Measurements from ENCODE around the gene PLCG2. TPM values are rescaled to one million over a fixed set of nuclear protein-coding genes. Genes with fewer than 3 reads are reported as not detected.

Gene PLCG2
- polyA plus RNA-seq, 2 donors, result 2.3 to 4.4 TPM

DNA sequence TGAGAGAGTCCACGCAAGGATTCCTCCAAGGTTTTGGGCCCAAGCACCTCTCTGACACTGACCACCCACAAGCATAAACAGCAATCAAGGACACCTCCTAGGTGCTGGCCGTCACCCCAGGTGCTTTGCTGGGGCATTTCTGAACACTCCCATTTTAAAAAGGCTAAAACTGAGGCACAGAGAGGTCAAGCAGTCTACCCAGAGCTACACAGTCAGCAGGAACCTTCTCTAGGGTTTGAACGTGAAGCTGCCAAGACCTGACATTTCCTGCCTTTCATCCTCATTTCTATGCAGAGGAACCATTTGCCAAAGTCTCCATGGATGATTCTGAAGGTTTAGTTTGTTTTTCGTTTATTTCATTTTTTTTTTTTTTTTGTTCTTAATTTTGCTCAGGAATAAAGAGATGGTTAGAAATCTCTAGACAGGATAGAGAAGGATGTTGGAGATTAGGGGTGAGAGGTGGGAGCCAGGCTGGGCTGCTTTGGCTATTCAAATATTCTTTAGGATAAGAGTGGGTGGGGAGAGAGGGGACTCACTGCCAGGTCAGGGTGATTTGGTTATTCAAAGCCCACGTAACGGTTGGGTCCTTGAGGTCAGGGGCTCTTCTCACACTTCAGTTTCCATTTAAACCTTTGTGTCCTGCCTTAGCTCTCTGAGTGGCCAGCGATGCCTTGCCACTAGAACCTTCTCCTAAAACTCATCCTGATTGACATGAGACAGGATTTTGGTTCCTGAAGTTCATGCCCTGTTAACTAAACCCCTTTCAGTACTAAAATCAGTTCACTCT lies 6.2 kb downstream of the PLCG2 start:
- Histone ChIP-seq H3K27me3 (ENCODE audit: control insufficient read depth in 1 of 2, insufficient read depth in 2 of 2, low read length in 2 of 2) (no peaks in the 10 kb centered on the region), H3K27ac (ENCODE audit: low read depth in 2 of 2, low read length in 1 of 2) (no peak overlapping the region)
- whole genome bisulfite sequencing, 2 donors, result 75 to 80% methylated on average over 7 of the region's 7 CpGs

DNA sequence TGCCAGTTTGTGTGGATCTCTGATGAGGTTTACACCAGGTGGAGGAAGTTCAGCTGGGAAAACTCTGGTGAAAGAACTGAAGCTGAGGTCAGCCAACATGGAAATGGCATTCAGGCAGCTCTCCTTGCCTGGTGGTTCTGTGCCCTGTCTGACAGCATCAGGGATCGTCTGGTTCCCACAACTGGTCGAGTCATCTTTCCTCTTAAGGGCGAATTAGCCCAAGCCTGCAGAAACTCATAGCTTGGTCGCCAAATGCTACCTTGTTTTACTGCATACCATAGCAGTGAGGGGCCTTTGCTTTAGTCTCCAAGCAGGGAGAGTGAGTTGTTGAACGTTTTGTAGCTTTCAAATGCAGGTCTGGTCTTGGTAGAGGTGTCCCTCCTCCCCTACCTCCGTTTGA lies 7.2 kb downstream of the PLCG2 start:
- Histone ChIP-seq H3K9me3 (ENCODE audit: control insufficient read depth in 2 of 2, insufficient read depth in 1 of 2, low read depth in 1 of 2, low read length in 1 of 2) (no peaks in the 10 kb centered on the region), H3K4me3 (ENCODE audit: low read depth in 1 of 2, low read length in 2 of 2) (no peak overlapping the region), H3K4me1 (ENCODE audit: control insufficient read depth in 2 of 2, insufficient read depth in 2 of 2, low read length in 1 of 2) (no peaks in the 10 kb centered on the region), H3K27me3 (ENCODE audit: control insufficient read depth in 1 of 2, insufficient read depth in 2 of 2, low read length in 2 of 2) (no peaks in the 10 kb centered on the region), H3K27ac (ENCODE audit: low read depth in 2 of 2, low read length in 1 of 2) (no peak overlapping the region), H3K36me3 (ENCODE audit: control insufficient read depth in 2 of 2, insufficient read depth in 2 of 2, low read length in 1 of 2) (no peaks in the 10 kb centered on the region)
- 47 to 53% methylated on average over 6 of the region's 6 CpGs for WGBS, 2 donors

More for the DNA sequence above, 6.2 kb downstream of the PLCG2 start:
- H3K36me3 ChIP-seq (ENCODE audit: control insufficient read depth in 2 of 2, insufficient read depth in 2 of 2, low read length in 1 of 2), result no peaks in the 10 kb centered on the region
- no peaks in the 10 kb centered on the region for H3K9me3 ChIP-seq (ENCODE audit: control insufficient read depth in 2 of 2, insufficient read depth in 1 of 2, low read depth in 1 of 2, low read length in 1 of 2)
- H3K4me1 ChIP-seq (ENCODE audit: control insufficient read depth in 2 of 2, insufficient read depth in 2 of 2, low read length in 1 of 2), result no peaks in the 10 kb centered on the region
- no peak overlapping the region for H3K4me3 ChIP-seq (ENCODE audit: low read depth in 1 of 2, low read length in 2 of 2)

DNA sequence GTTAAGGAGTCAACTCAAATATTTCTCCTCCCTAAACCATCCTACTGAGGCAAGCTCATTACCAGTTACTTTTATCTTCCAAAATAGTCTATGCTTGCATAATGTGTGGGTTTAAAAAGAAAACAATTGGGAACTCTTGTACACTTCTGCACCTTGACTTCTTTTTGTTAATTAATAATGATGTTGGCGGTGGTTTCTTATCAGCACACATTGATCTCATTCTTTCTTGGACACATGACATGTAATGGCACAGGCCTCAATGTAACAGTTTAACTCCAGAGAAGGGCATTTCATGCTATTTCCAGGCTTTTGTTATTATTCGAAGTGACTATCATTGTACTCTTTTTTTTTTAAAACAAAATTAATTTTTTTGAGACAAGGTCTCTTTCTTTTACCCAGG lies 7.8 kb downstream of the PLCG2 start:
- H3K4me1 ChIP-seq (ENCODE audit: control insufficient read depth in 2 of 2, insufficient read depth in 2 of 2, low read length in 1 of 2), result no peaks in the 10 kb centered on the region
- 75 to 78% methylated on average over 2 of the region's 2 CpGs for WGBS, 2 donors

DNA sequence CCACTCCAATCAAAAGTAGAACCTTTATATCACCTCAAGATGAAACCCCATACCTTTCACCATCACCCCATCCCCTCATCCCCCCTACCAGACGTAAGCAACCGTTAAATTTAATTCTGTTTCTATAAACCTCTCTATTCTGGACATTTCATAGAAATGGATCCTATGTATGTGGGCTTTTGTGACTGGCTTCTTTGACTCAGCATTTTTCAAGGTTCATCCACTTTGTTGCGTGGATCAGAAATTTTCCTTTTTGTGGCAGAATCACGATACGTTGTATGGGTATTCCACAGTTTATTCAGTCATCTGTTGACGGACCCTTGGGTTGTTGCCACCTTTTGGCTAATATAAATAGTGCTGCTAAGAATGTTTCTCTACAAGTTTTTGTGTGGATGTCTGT lies 8.6 kb downstream of the PLCG2 start:
- no peaks in the 10 kb centered on the region for H3K4me1 ChIP-seq (ENCODE audit: control insufficient read depth in 2 of 2, insufficient read depth in 2 of 2, low read length in 1 of 2)
- H3K27me3 ChIP-seq (ENCODE audit: control insufficient read depth in 1 of 2, insufficient read depth in 2 of 2, low read length in 2 of 2), result no peaks in the 10 kb centered on the region
- H3K36me3 ChIP-seq (ENCODE audit: control insufficient read depth in 2 of 2, insufficient read depth in 2 of 2, low read length in 1 of 2), result no peaks in the 10 kb centered on the region
- H3K27ac ChIP-seq (ENCODE audit: low read depth in 2 of 2, low read length in 1 of 2), result no peak overlapping the region
- no peak overlapping the region for H3K4me3 ChIP-seq (ENCODE audit: low read depth in 1 of 2, low read length in 2 of 2)
- 77% methylated on average over 6 of the region's 6 CpGs for WGBS, 2 donors
- no peaks in the 10 kb centered on the region for H3K9me3 ChIP-seq (ENCODE audit: control insufficient read depth in 2 of 2, insufficient read depth in 1 of 2, low read depth in 1 of 2, low read length in 1 of 2)

More for the DNA sequence above, 7.8 kb downstream of the PLCG2 start:
- no peaks in the 10 kb centered on the region for H3K36me3 ChIP-seq (ENCODE audit: control insufficient read depth in 2 of 2, insufficient read depth in 2 of 2, low read length in 1 of 2)
- no peak overlapping the region for H3K27ac ChIP-seq (ENCODE audit: low read depth in 2 of 2, low read length in 1 of 2)
- no peaks in the 10 kb centered on the region for H3K9me3 ChIP-seq (ENCODE audit: control insufficient read depth in 2 of 2, insufficient read depth in 1 of 2, low read depth in 1 of 2, low read length in 1 of 2)
- no peaks in the 10 kb centered on the region for H3K27me3 ChIP-seq (ENCODE audit: control insufficient read depth in 1 of 2, insufficient read depth in 2 of 2, low read length in 2 of 2)
- H3K4me3 ChIP-seq (ENCODE audit: low read depth in 1 of 2, low read length in 2 of 2), result no peak overlapping the region

DNA sequence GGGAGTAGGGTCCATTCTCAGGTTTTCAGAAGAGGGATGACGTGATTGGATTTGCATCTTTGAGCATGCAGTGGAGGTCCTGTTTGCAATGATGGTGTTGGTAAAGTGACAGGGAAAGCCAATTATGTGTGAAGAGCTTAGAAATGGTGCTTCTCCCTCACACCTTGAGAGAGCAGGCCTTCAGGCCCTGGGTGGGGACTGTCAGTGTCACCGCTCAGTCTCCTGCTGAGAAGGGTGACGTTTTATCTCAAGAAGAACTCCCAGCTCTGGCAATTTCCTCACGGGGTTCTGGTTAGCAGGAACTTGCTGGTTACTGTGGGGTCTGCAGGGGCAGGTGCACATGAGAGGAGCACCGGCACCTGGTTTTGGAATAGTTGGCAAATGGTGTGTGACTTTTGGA lies 11.2 kb downstream of the PLCG2 start:
- no peaks in the 10 kb centered on the region for H3K27me3 ChIP-seq (ENCODE audit: control insufficient read depth in 1 of 2, insufficient read depth in 2 of 2, low read length in 2 of 2)
- no peak overlapping the region for H3K27ac ChIP-seq (ENCODE audit: low read depth in 2 of 2, low read length in 1 of 2)
- H3K36me3 ChIP-seq (ENCODE audit: control insufficient read depth in 2 of 2, insufficient read depth in 2 of 2, low read length in 1 of 2), result no peaks in the 10 kb centered on the region
- H3K4me1 ChIP-seq (ENCODE audit: control insufficient read depth in 2 of 2, insufficient read depth in 2 of 2, low read length in 1 of 2), result no peaks in the 10 kb centered on the region
- WGBS, 2 donors, result 86 to 88% methylated on average over 5 of the region's 5 CpGs
- H3K4me3 ChIP-seq (ENCODE audit: low read depth in 1 of 2, low read length in 2 of 2), result no peak overlapping the region
- H3K9me3 ChIP-seq (ENCODE audit: control insufficient read depth in 2 of 2, insufficient read depth in 1 of 2, low read depth in 1 of 2, low read length in 1 of 2), result no peaks in the 10 kb centered on the region

DNA sequence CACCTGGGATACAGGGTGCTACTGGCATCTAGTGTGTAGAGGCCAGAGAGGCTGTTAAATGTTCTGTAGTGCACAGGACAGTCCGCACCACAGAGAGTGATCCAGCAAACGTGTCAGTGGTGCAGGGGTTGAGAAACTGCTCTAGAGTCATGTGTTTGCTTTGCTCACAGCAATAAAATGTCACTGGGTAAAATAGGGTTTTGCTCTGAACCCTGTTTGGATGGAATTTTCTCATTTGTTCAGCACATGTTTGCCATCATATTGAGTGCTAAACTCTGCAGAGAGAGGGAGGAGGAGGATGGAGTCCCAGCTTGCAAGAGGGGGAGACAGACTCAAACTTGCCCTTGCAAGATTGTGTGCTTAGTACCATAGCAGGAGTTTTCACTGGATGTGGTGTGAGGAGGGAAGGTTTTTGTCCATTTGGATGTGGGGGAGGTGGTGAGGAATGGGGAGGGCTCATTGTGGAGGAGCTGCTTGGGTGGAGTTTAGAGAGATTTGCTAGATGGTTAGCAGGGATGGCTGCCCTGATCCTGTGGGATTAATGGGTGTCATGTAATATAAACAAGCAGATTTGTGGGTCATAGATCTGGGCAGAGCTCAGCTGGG lies 11.8 kb downstream of the PLCG2 start:
- Histone ChIP-seq H3K27me3 (ENCODE audit: control insufficient read depth in 1 of 2, insufficient read depth in 2 of 2, low read length in 2 of 2) (no peaks in the 10 kb centered on the region), H3K27ac (ENCODE audit: low read depth in 2 of 2, low read length in 1 of 2) (no peak overlapping the region), H3K9me3 (ENCODE audit: control insufficient read depth in 2 of 2, insufficient read depth in 1 of 2, low read depth in 1 of 2, low read length in 1 of 2) (no peaks in the 10 kb centered on the region), H3K4me1 (ENCODE audit: control insufficient read depth in 2 of 2, insufficient read depth in 2 of 2, low read length in 1 of 2) (no peaks in the 10 kb centered on the region), H3K36me3 (ENCODE audit: control insufficient read depth in 2 of 2, insufficient read depth in 2 of 2, low read length in 1 of 2) (no peaks in the 10 kb centered on the region), H3K4me3 (ENCODE audit: low read depth in 1 of 2, low read length in 2 of 2) (no peak overlapping the region)
- WGBS, 2 donors, result 60 to 66% methylated on average over 2 of the region's 2 CpGs

DNA sequence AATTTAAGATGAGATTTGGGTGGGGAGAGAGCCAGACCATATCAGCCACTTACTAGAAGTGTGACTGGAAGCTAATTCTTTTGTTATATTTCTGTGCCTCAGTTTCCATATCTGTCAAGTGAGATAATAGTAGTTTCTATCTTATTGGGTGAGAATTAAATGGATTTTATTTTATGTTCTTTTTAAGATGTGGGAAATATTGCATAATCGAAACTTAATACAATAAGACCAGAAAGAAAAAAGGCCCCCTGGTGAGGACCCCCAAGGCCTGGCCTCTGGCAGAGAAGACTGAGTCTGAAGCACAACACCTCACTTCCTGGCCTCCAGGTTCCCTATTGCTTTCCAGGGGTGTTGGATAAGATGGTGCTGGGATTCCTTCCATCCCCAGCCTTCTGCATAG lies 13.7 kb downstream of the PLCG2 start:
- Histone ChIP-seq H3K4me1 (ENCODE audit: control insufficient read depth in 2 of 2, insufficient read depth in 2 of 2, low read length in 1 of 2) (peaks cover 0 to 2% of the 10 kb centered on the region in 2 donors), H3K9me3 (ENCODE audit: control insufficient read depth in 2 of 2, insufficient read depth in 1 of 2, low read depth in 1 of 2, low read length in 1 of 2) (no peaks in the 10 kb centered on the region), H3K36me3 (ENCODE audit: control insufficient read depth in 2 of 2, insufficient read depth in 2 of 2, low read length in 1 of 2) (no peaks in the 10 kb centered on the region), H3K27me3 (ENCODE audit: control insufficient read depth in 1 of 2, insufficient read depth in 2 of 2, low read length in 2 of 2) (no peaks in the 10 kb centered on the region), H3K4me3 (ENCODE audit: low read depth in 1 of 2, low read length in 2 of 2) (no peak overlapping the region), H3K27ac (ENCODE audit: low read depth in 2 of 2, low read length in 1 of 2) (no peak overlapping the region)
- 95 to 100% methylated on average over 1 of the region's 1 CpG for WGBS, 2 donors

DNA sequence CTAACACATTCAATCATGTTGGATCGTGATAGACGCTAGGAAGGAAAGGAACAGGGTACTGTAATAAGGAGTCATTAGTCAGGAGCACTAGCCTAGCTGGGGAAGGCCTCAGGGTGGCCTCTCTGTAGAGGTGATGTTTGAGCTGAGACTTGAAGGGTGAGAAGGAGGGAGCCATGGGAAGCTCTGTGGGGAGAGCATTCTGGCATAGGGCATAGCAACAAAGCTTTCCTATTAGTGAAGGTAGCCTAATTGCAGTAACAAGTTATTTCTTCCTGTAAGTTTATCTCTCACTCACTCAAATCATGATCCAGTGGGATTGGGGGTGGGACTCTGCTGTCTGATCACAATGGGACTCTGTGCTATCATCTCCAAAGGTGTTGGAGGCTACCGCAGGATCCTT lies 16.1 kb downstream of the PLCG2 start:
- peaks cover 0 to 5% of the 10 kb centered on the region in 2 donors for H3K4me1 ChIP-seq (ENCODE audit: control insufficient read depth in 2 of 2, insufficient read depth in 2 of 2, low read length in 1 of 2)
- no peaks in the 10 kb centered on the region for H3K36me3 ChIP-seq (ENCODE audit: control insufficient read depth in 2 of 2, insufficient read depth in 2 of 2, low read length in 1 of 2)
- no peak overlapping the region for H3K4me3 ChIP-seq (ENCODE audit: low read depth in 1 of 2, low read length in 2 of 2)
- no peaks in the 10 kb centered on the region for H3K27me3 ChIP-seq (ENCODE audit: control insufficient read depth in 1 of 2, insufficient read depth in 2 of 2, low read length in 2 of 2)
- WGBS, 2 donors, result 99% methylated on average over 3 of the region's 3 CpGs
- H3K9me3 ChIP-seq (ENCODE audit: control insufficient read depth in 2 of 2, insufficient read depth in 1 of 2, low read depth in 1 of 2, low read length in 1 of 2), result no peaks in the 10 kb centered on the region
- no peak overlapping the region for H3K27ac ChIP-seq (ENCODE audit: low read depth in 2 of 2, low read length in 1 of 2)

DNA sequence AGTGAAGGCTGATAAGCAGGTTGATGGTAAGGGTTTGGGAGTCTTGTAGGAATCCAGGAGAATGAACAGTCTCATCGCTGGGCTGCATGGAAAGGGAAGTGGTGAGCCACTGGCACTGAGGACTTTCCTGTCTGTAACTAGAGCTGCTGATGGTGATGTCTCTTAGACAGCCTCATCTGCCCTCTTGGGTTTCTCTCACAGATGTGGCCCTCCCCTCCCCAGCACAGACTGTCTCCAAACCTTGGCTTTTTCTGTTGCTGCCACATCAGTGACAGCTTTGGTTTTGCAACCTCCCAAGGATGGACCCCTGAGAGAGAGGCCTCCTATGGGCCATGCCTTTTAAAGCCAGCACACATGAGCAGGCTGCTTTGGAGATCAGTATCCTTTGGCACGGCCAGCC lies 16.9 kb downstream of the PLCG2 start:
- Histone ChIP-seq H3K27me3 (ENCODE audit: control insufficient read depth in 1 of 2, insufficient read depth in 2 of 2, low read length in 2 of 2) (no peaks in the 10 kb centered on the region), H3K4me3 (ENCODE audit: low read depth in 1 of 2, low read length in 2 of 2) (no peak overlapping the region), H3K27ac (ENCODE audit: low read depth in 2 of 2, low read length in 1 of 2) (no peak overlapping the region), H3K9me3 (ENCODE audit: control insufficient read depth in 2 of 2, insufficient read depth in 1 of 2, low read depth in 1 of 2, low read length in 1 of 2) (no peaks in the 10 kb centered on the region), H3K36me3 (ENCODE audit: control insufficient read depth in 2 of 2, insufficient read depth in 2 of 2, low read length in 1 of 2) (no peaks in the 10 kb centered on the region), H3K4me1 (ENCODE audit: control insufficient read depth in 2 of 2, insufficient read depth in 2 of 2, low read length in 1 of 2) (peaks cover 0 to 5% of the 10 kb centered on the region in 2 donors)
- WGBS, 2 donors, result 81 to 85% methylated on average over 2 of the region's 2 CpGs
